Natural killer cell (primary cell): ENCODE results near the gene HAGHL. TPM values are rescaled to one million over a fixed set of nuclear protein-coding genes. Genes with fewer than 3 reads are reported as not detected.

Experiments
- ATAC-seq, 3 donors: fragments of 150-1000 bp in 2 of 3; fragments of 200-7000 bp in 1 of 3; cut with Tn5 transposase; 1 replicate in 1 of 3; 2 replicates in 2 of 3; pipeline ENCODE4 v1.10.0; 2021; ENCODE audit warnings: mild to moderate bottlenecking in 2 of 3, moderate library complexity in 2 of 3
- DNase-seq, 2 donors: peaks; one replicate each; pipeline versions ENCODE4 v3.0.0 to v3.0.0-alpha.2; 2013 to 2021; ENCODE audit warnings: mixed read lengths in 1 of 2
- H3K27ac ChIP-seq: one replicate; pipeline ENCODE4 v1.5.1; 2013; ENCODE audit warnings: mild to moderate bottlenecking, low read length
- H3K27me3 ChIP-seq: one replicate; pipeline ENCODE4 v1.6.1; 2013; ENCODE audit warnings: low read length; ENCODE audit not compliant: control insufficient read depth, insufficient read depth
- H3K36me3 ChIP-seq: one replicate; pipeline ENCODE4 v1.6.1; 2013; ENCODE audit warnings: low read length; ENCODE audit not compliant: control insufficient read depth, insufficient read depth
- H3K4me1 ChIP-seq: one replicate; pipeline ENCODE4 v1.6.1; 2013; ENCODE audit warnings: low read length; ENCODE audit not compliant: control insufficient read depth, insufficient read depth
- H3K4me3 ChIP-seq: one replicate; pipeline ENCODE4 v1.5.1; 2013; ENCODE audit warnings: low read length
- H3K9me3 ChIP-seq: one replicate; pipeline ENCODE4 v1.6.1; 2013; ENCODE audit warnings: low read length; ENCODE audit not compliant: control insufficient read depth, insufficient read depth
- H3K27ac Mint-ChIP-seq, 2 donors: one replicate each; pipeline ENCODE4 v1.8.0; 2022; ENCODE audit warnings: mild to moderate bottlenecking in 2 of 2, mixed read lengths in 2 of 2, moderate library complexity in 1 of 2
- H3K27me3 Mint-ChIP-seq, 2 donors: one replicate each; pipeline ENCODE4 v1.8.0; 2022; ENCODE audit warnings: low read depth in 2 of 2, mixed read lengths in 2 of 2
- H3K36me3 Mint-ChIP-seq: one replicate; pipeline ENCODE4 v1.8.0; 2022; ENCODE audit warnings: mixed read lengths
- H3K4me1 Mint-ChIP-seq, 2 donors: one replicate each; pipeline ENCODE4 v1.8.0; 2022; ENCODE audit warnings: mixed read lengths in 2 of 2
- H3K4me3 Mint-ChIP-seq: one replicate; pipeline ENCODE4 v1.8.0; 2022; ENCODE audit warnings: mild to moderate bottlenecking, moderate library complexity, mixed read lengths
- H3K9me3 Mint-ChIP-seq, 2 donors: one replicate each; pipeline ENCODE4 v1.8.0; 2022; ENCODE audit warnings: mixed read lengths in 2 of 2
- WGBS: methylation state at CpG from one replicate; pipeline ENCODE4 v1.1.7; 2013; ENCODE audit warnings: missing lambda C conversion rate; ENCODE audit not compliant: insufficient coverage; 5-methylcytosine and 5-hydroxymethylcytosine counted together
- intact Hi-C: fragments of 100-400 bp; cut with micrococcal nuclease; formaldehyde crosslinking; loops from one replicate; pipeline ENCODE4 v1.14.2; 2022
- total RNA-seq, 4 donors: library from RNA; stranded (reverse); fragments of 120-200 nt in 1 of 4; gene quantifications; one replicate each; pipeline versions ENCODE4 v1.2.3 to v1.2.4, GENCODE V29; 2013 to 2022
- TF ChIP-seq, protein P1 (sequence below): fragments of 200-600 bp; IDR thresholded peaks from one replicate; pipeline ENCODE4 v1.8.0; 2022; ENCODE audit warnings: antibody characterized with exemption

The HAGHL gene
- total RNA-seq, 3 donors from 2014 or later (not counting 1 experiment from before 2014, with no cell fraction given) = 13.5 to 21.5 (median 15.7) TPM

DNA sequence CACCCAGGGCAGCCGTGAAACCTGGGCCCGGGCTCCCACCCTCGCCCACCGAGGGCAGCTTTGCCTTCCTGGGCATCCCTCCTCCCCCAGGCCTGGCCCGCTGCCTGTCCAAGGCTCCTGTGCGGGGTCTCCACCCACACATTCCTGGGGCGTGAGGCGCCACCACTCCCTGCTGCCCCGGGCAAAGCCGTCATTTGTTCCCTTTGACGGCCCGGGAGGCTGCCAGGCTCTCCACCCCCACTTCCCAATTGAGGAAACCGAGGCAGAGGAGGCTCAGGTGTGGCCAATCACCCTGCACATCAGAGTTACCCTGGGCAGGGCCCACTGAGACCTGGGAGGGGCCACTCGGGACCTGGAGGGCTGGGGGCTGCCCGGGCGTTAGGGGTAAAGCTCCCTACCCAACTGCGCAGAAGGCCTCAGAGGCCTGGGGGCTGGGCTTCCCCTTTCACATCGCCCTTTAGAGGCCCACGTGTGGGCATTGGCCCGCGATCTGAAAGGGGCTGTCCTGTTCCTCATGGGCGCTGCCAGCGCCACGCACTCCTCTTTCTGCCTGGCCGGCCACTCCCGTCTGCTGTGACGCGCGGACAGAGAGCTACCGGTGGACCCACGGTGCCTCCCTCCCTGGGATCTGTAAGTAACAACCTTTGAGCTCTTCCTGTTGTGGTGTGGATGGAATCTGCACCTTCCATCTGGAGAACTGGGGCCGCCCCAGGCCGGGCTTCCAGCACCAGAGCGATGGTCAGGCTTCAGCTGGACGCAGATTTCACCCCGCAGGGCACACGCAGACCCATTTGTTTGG, 33.8 kb downstream of the HAGHL start, which contains the start of gene MSLN:
TSS of gene MSLN (plus strand) at position 190 of the 799 bp plus-strand sequence. CDS start 1,947 bp downstream, outside the sequence.
- no peaks in the 10 kb centered on the region for H3K36me3 Mint-ChIP-seq
- H3K4me1 Mint-ChIP-seq = peaks cover 0 to 5% of the 10 kb centered on the region in 2 donors
- WGBS = 87% methylated on average over 37 of the region's 37 CpGs
- intact Hi-C loops = no loop called here
- no peak for DNase-seq
- H3K4me3 Mint-ChIP-seq = no peak within 1 kb of the TSS
- H3K9me3 ChIP-seq = no peaks in the 10 kb centered on the region
- H3K27me3 Mint-ChIP-seq = peaks cover 3 to 14% of the 10 kb centered on the region in 2 donors
- no peak within 1 kb of the TSS for H3K4me3 ChIP-seq
- no peaks in the 10 kb centered on the region for H3K4me1 ChIP-seq
- no peak within 1 kb of the TSS for H3K27ac ChIP-seq
- H3K27me3 ChIP-seq = no peaks in the 10 kb centered on the region
- H3K27ac Mint-ChIP-seq = no peak within 1 kb of the TSS
- TF ChIP-seq, protein P1, sequence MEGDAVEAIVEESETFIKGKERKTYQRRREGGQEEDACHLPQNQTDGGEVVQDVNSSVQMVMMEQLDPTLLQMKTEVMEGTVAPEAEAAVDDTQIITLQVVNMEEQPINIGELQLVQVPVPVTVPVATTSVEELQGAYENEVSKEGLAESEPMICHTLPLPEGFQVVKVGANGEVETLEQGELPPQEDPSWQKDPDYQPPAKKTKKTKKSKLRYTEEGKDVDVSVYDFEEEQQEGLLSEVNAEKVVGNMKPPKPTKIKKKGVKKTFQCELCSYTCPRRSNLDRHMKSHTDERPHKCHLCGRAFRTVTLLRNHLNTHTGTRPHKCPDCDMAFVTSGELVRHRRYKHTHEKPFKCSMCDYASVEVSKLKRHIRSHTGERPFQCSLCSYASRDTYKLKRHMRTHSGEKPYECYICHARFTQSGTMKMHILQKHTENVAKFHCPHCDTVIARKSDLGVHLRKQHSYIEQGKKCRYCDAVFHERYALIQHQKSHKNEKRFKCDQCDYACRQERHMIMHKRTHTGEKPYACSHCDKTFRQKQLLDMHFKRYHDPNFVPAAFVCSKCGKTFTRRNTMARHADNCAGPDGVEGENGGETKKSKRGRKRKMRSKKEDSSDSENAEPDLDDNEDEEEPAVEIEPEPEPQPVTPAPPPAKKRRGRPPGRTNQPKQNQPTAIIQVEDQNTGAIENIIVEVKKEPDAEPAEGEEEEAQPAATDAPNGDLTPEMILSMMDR = no peak
- ATAC-seq = no peak
- no peaks in the 10 kb centered on the region for H3K36me3 ChIP-seq
- no peaks in the 10 kb centered on the region for H3K9me3 Mint-ChIP-seq

DNA sequence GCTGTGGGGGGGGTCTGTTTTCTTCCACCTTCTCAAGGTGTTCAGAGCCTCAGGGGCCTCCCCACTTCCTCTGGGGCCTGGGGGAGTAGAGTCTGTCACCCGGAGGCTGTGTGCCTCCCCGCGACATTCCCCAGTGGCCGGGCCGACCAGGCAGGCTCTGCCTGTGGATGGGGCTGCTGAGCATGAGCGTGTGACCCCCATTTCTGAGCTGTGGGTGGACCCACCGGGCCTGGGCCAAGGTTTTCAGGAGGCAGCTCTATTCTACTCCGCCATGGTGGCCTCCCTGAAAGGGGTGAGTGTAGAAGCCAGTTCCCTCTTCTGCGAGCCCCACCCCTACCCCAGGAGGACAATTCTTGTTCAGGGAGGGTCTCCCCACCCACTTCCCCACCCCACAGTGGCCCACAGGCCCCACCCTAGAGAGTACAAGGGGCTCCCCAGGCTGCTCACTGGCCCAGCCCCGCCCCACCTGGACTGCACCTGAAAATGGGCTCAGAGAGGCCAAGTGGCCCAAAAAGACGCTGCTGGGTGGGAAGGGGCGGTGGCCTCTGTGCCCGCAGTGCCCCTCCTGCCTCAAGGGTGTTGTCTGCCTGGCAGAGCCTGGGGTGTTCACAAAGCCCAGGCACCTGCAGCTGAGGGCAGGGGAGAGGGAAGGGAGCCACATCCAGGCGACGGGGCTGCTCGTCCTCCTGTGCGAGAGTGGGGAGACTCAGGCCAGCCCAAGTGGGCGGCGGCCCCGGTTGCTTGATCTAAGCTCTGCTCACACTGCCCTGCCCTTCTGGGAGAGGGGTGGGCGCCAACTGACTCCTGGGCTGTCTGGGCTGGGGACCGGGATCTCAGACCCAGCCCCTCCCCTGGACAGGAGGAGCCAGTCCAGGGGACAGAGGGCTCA, 35.0 kb downstream of the HAGHL start:
- Mint-ChIP-seq H3K4me1 (peaks cover 0 to 5% of the 10 kb centered on the region in 2 donors), H3K9me3 (no peaks in the 10 kb centered on the region), H3K36me3 (no peaks in the 10 kb centered on the region), H3K4me3 (no peak overlapping the region), H3K27me3 (peaks cover 0 to 7% of the 10 kb centered on the region in 2 donors), H3K27ac (no peak overlapping the region)
- Histone ChIP-seq H3K4me3 (no peak overlapping the region), H3K27me3 (no peaks in the 10 kb centered on the region), H3K36me3 (no peaks in the 10 kb centered on the region), H3K9me3 (no peaks in the 10 kb centered on the region), H3K27ac (no peak overlapping the region), H3K4me1 (no peaks in the 10 kb centered on the region)
- DNase-seq = no peak
- 85% methylated on average over 22 of the region's 22 CpGs for WGBS
- TF ChIP-seq, protein P1 = no peak
- no peak for ATAC-seq
- intact Hi-C loops = no loop called here

DNA sequence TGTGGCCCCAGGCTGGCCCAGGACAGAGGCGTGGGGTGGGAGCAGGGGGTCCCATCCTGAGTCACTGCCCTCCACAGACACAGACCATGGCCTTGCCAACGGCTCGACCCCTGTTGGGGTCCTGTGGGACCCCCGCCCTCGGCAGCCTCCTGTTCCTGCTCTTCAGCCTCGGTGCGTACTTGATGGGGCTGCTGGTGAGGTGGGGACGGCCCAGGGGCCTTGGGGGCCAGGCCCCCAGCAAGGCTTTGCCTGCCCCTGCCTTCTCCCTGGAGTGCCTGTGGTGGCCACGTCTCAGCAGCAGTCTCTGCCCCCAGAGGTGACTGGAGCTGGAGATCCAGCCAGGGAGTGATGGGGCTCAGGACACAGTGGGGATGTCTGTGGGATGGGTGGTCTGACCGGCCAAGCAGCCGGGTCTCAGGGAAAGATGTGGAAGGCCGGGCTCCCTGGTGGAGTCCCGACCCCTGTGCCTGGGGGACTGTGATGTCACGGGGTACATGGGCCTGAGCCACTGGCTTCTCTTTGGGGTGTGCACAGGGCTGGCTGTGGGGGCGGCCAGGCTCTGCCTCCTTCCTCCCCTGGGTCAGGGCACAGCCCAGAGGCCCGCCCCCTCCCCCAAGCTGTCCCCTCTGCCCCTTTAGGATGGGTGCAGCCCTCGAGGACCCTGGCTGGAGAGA, 35.8 kb downstream of the HAGHL start:
- 86% methylated on average over 17 of the region's 17 CpGs for whole genome bisulfite sequencing
- DNase-seq (no peak), ATAC-seq (no peak)
- H3K4me3 ChIP-seq = no peak overlapping the region
- no peaks in the 10 kb centered on the region for H3K9me3 ChIP-seq
- no peaks in the 10 kb centered on the region for H3K9me3 Mint-ChIP-seq
- no peak overlapping the region for H3K4me3 Mint-ChIP-seq
- no peaks in the 10 kb centered on the region for H3K27me3 ChIP-seq
- TF ChIP-seq, protein P1 = no peak
- H3K27ac ChIP-seq = no peak overlapping the region
- intact Hi-C loops = no loop called here
- H3K4me1 ChIP-seq = no peaks in the 10 kb centered on the region
- peaks cover 0 to 2% of the 10 kb centered on the region in 2 donors for H3K4me1 Mint-ChIP-seq
- no peak overlapping the region for H3K27ac Mint-ChIP-seq
- H3K36me3 Mint-ChIP-seq = no peaks in the 10 kb centered on the region
- no peaks in the 10 kb centered on the region for H3K36me3 ChIP-seq
- peaks cover 0 to 2% of the 10 kb centered on the region in 2 donors for H3K27me3 Mint-ChIP-seq
